IPS DF 6.9 (cell line): ENCODE results near the gene SH3PXD2B.
"Not testable (repeated sequence)": the region's sequence is repeated elsewhere in the genome, so short reads cannot be mapped to it uniquely, and the experiment has no call there.

Experiments used
- DNase-seq: peaks from one replicate; pipeline ENCODE4 v3.0.0-alpha.2; 2013; ENCODE audit warnings: low read depth, low spot score
- H3K27ac ChIP-seq: one replicate; pipeline ENCODE4 v1.5.1; 2013; ENCODE audit warnings: low read length, control low read depth
- H3K27me3 ChIP-seq: 2 replicates; pipeline ENCODE4 v1.6.1; 2013; ENCODE audit warnings: mild to moderate bottlenecking, low read length; ENCODE audit not compliant: control insufficient read depth, insufficient read depth
- H3K36me3 ChIP-seq: 2 replicates; pipeline ENCODE4 v1.6.1; 2013; ENCODE audit warnings: low read length; ENCODE audit not compliant: control insufficient read depth, insufficient read depth
- H3K4me1 ChIP-seq: 2 replicates; pipeline ENCODE4 v1.6.1; 2013; ENCODE audit warnings: low read length; ENCODE audit not compliant: control insufficient read depth, insufficient read depth
- H3K4me3 ChIP-seq: 2 replicates; pipeline ENCODE4 v1.5.1; 2013; ENCODE audit warnings: mild to moderate bottlenecking, low read length
- H3K9me3 ChIP-seq: 2 replicates; pipeline ENCODE4 v1.6.1; 2013; ENCODE audit warnings: low read length, inconsistent platforms; ENCODE audit not compliant: control insufficient read depth, insufficient read depth
- WGBS: extraction: QIAGEN DNeasy Blood & Tissue Kit; methylation state at CpG from one replicate; pipeline ENCODE4 v1.1.7; 2013; ENCODE audit warnings: mixed read lengths, missing lambda C conversion rate; ENCODE audit not compliant: insufficient read length, insufficient coverage; 5-methylcytosine and 5-hydroxymethylcytosine counted together

Gene SH3PXD2B

GRCh38 chr5:172352526-172352925, 101.8 kb downstream of the SH3PXD2B start:
- not testable (repeated sequence) for H3K27ac ChIP-seq, H3K9me3 ChIP-seq, DNase-seq, H3K4me1 ChIP-seq, H3K4me3 ChIP-seq, H3K27me3 ChIP-seq
- WGBS = no CpG with 5 or more reads among the region's 7 CpGs
- H3K36me3 ChIP-seq = peaks cover 31% of the 10 kb centered on the region

- H3K4me1 ChIP-seq = no peaks in the 10 kb centered on the region
- DNase-seq = no peak
- no peak overlapping the region for H3K27ac ChIP-seq
- H3K27me3 ChIP-seq = no peaks in the 10 kb centered on the region
- peaks cover 34% of the 10 kb centered on the region for H3K36me3 ChIP-seq
- H3K9me3 ChIP-seq = no peaks in the 10 kb centered on the region
- WGBS = no CpG with 5 or more reads among the region's 3 CpGs
- no peak overlapping the region for H3K4me3 ChIP-seq
Measured at GRCh38 chr5:172351240-172351778, 103.0 kb downstream of the SH3PXD2B start.

- Histone ChIP-seq H3K4me1 (no peaks in the 10 kb centered on the region), H3K9me3 (no peaks in the 10 kb centered on the region), H3K36me3 (peaks cover 34% of the 10 kb centered on the region), H3K4me3 (no peak overlapping the region), H3K27ac (no peak overlapping the region), H3K27me3 (no peaks in the 10 kb centered on the region)
- WGBS = no CpG with 5 or more reads among the region's 26 CpGs
- DNase-seq = no peak
Measured at GRCh38 chr5:172350212-172351181, 103.8 kb downstream of the SH3PXD2B start.

GRCh38 chr5:172348733-172349132, 105.6 kb downstream of the SH3PXD2B start:
- H3K27me3 ChIP-seq = not testable (repeated sequence)
- peaks cover 20% of the 10 kb centered on the region for H3K36me3 ChIP-seq
- no CpG with 5 or more reads among the region's 5 CpGs for WGBS

GRCh38 chr5:172348084-172348483, 106.2 kb downstream of the SH3PXD2B start:
- no peaks in the 10 kb centered on the region for H3K9me3 ChIP-seq
- no peaks in the 10 kb centered on the region for H3K4me1 ChIP-seq
- no peak overlapping the region for H3K27ac ChIP-seq
- H3K36me3 ChIP-seq = peaks cover 16% of the 10 kb centered on the region
- WGBS = no CpG with 5 or more reads among the region's 5 CpGs
- H3K4me3 ChIP-seq = no peak overlapping the region
- DNase-seq = no peak
- H3K27me3 ChIP-seq = no peaks in the 10 kb centered on the region

More at GRCh38 chr5:172348733-172349132, 105.6 kb downstream of the SH3PXD2B start:
- not testable (repeated sequence) for DNase-seq, H3K4me1 ChIP-seq, H3K27ac ChIP-seq, H3K9me3 ChIP-seq, H3K4me3 ChIP-seq

GRCh38 chr5:172347496-172348052, 106.8 kb downstream of the SH3PXD2B start:
- peaks cover 16% of the 10 kb centered on the region for H3K36me3 ChIP-seq
- no peaks in the 10 kb centered on the region for H3K9me3 ChIP-seq
- H3K4me3 ChIP-seq = no peak overlapping the region
- no peaks in the 10 kb centered on the region for H3K4me1 ChIP-seq
- no peaks in the 10 kb centered on the region for H3K27me3 ChIP-seq
- no peak overlapping the region for H3K27ac ChIP-seq
- no CpG with 5 or more reads among the region's 8 CpGs for WGBS
- no peak for DNase-seq

GRCh38 chr5:172345881-172346280, 108.4 kb downstream of the SH3PXD2B start:
- Histone ChIP-seq H3K36me3 (peaks cover 16% of the 10 kb centered on the region), H3K4me3 (no peak overlapping the region), H3K27ac (no peak overlapping the region), H3K27me3 (no peaks in the 10 kb centered on the region), H3K4me1 (no peaks in the 10 kb centered on the region), H3K9me3 (no peaks in the 10 kb centered on the region)
- no CpG with 5 or more reads among the region's 11 CpGs for WGBS
- no peak for DNase-seq

- Histone ChIP-seq H3K9me3 (no peaks in the 10 kb centered on the region), H3K27me3 (no peaks in the 10 kb centered on the region), H3K4me1 (no peaks in the 10 kb centered on the region), H3K4me3 (no peak overlapping the region), H3K36me3 (peaks cover 9% of the 10 kb centered on the region), H3K27ac (no peak overlapping the region)
- no CpG with 5 or more reads among the region's 3 CpGs for WGBS
- DNase-seq = no peak
Measured at GRCh38 chr5:172344855-172345409, 109.4 kb downstream of the SH3PXD2B start.

GRCh38 chr5:172343741-172344140, 110.6 kb downstream of the SH3PXD2B start:
- Histone ChIP-seq H3K27ac (no peak overlapping the region), H3K4me3 (no peak overlapping the region), H3K4me1 (no peaks in the 10 kb centered on the region), H3K9me3 (no peaks in the 10 kb centered on the region), H3K36me3 (peaks cover 16% of the 10 kb centered on the region), H3K27me3 (no peaks in the 10 kb centered on the region)
- WGBS = no CpG with 5 or more reads among the region's 2 CpGs
- DNase-seq = no peak

- WGBS = no CpG with 5 or more reads among the region's 7 CpGs
- H3K36me3 ChIP-seq = peaks cover 14% of the 10 kb centered on the region
- no peaks in the 10 kb centered on the region for H3K4me1 ChIP-seq
- H3K27ac ChIP-seq = no peak overlapping the region
- no peak overlapping the region for H3K4me3 ChIP-seq
- no peaks in the 10 kb centered on the region for H3K27me3 ChIP-seq
- no peak for DNase-seq
- no peaks in the 10 kb centered on the region for H3K9me3 ChIP-seq
Measured at GRCh38 chr5:172342918-172343317, 111.4 kb downstream of the SH3PXD2B start.
